T-helper 17 cell (primary cell): Measurements from ENCODE around the gene MCTP1. TPM values are rescaled to one million over a fixed set of nuclear protein-coding genes. Genes with fewer than 3 reads are reported as not detected.

Experiments used
- ATAC-seq: fragments of 150-1000 bp; cut with Tn5 transposase; 2 replicates; pipeline ENCODE4 v1.10.0; 2021; ENCODE audit warnings: mild to moderate bottlenecking, moderate library complexity
- DNase-seq, 3 donors: peaks; one replicate each; pipeline versions ENCODE4 v3.0.0 to v3.0.0-alpha.2; 2020 to 2021
- H3K9me3 ChIP-seq: one replicate; pipeline ENCODE4 v1.7.0; 2013; ENCODE audit warnings: low read length, mild to moderate bottlenecking; ENCODE audit not compliant: control insufficient read depth, poor library complexity, severe bottlenecking
- H3K27ac Mint-ChIP-seq: one replicate; pipeline ENCODE4 v1.8.0; 2022; ENCODE audit warnings: mild to moderate bottlenecking, moderate library complexity, mixed read lengths
- H3K27me3 Mint-ChIP-seq: one replicate; pipeline ENCODE4 v1.8.0; 2022; ENCODE audit warnings: mixed read lengths
- H3K36me3 Mint-ChIP-seq: one replicate; pipeline ENCODE4 v1.8.0; 2022; ENCODE audit warnings: low read depth, mixed read lengths
- H3K4me1 Mint-ChIP-seq: one replicate; pipeline ENCODE4 v1.8.0; 2022; ENCODE audit warnings: mild to moderate bottlenecking, mixed read lengths
- H3K4me3 Mint-ChIP-seq: one replicate; pipeline ENCODE4 v1.8.0; 2022; ENCODE audit warnings: mild to moderate bottlenecking, moderate library complexity, mixed read lengths
- total RNA-seq, 4 donors: library from RNA in 2 of 4; stranded (reverse) in 2 of 4; gene quantifications; one replicate each; pipeline ENCODE4 v1.2.3 and lab custom pipeline; 2022 to 2026

MCTP1 gene
- total RNA-seq, 2 donors from 2014 or later, result 2.0 to 14.8 TPM

- peaks cover 3% of the 10 kb centered on the region for H3K36me3 Mint-ChIP-seq
- H3K27me3 Mint-ChIP-seq, result peaks cover 47% of the 10 kb centered on the region
- ATAC-seq (no peak), DNase-seq (no peak)
- peaks cover 6% of the 10 kb centered on the region for H3K4me1 Mint-ChIP-seq
- H3K27ac Mint-ChIP-seq, result no peak overlapping the region
- no peak overlapping the region for H3K4me3 Mint-ChIP-seq
- H3K9me3 ChIP-seq, result no peaks in the 10 kb centered on the region
Measured at GRCh38 chr5:95280401-95281095, 4.3 kb downstream of the MCTP1 start.

DNA sequence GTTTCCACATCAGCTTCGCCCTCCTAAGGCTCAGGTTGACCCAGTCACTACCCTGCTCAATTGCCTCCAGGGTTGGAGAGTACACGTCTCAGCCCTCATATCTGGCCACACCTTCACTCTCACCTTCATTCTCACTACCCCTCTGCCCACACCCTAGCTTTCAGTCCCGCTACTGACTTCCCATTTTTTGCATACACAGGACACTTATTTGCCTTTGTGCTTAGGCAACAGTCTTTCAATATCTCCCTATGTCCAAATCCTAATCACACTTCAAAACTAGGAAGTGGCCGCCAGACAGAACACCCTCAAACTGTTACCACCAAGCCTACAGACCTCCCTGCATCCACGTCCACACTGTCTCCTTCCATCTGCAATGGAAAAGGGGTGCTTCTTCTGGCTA is 10.9 kb downstream of the MCTP1 start:
- H3K36me3 Mint-ChIP-seq, result peaks cover 3% of the 10 kb centered on the region
- H3K4me1 Mint-ChIP-seq, result no peaks in the 10 kb centered on the region
- H3K4me3 Mint-ChIP-seq, result no peak overlapping the region
- no peaks in the 10 kb centered on the region for H3K9me3 ChIP-seq
- no peak overlapping the region for H3K27ac Mint-ChIP-seq
- DNase-seq, result no peak
- no peak for ATAC-seq
- H3K27me3 Mint-ChIP-seq, result peaks cover 19% of the 10 kb centered on the region

- H3K27ac Mint-ChIP-seq, result no peak overlapping the region
- ATAC-seq (no peak), DNase-seq (no peak)
- no peak overlapping the region for H3K4me3 Mint-ChIP-seq
- H3K36me3 Mint-ChIP-seq, result peaks cover 3% of the 10 kb centered on the region
- no peaks in the 10 kb centered on the region for H3K4me1 Mint-ChIP-seq
- no peaks in the 10 kb centered on the region for H3K9me3 ChIP-seq
- peaks cover 27% of the 10 kb centered on the region for H3K27me3 Mint-ChIP-seq
Measured at GRCh38 chr5:95272316-95272929, 12.5 kb downstream of the MCTP1 start.

DNA sequence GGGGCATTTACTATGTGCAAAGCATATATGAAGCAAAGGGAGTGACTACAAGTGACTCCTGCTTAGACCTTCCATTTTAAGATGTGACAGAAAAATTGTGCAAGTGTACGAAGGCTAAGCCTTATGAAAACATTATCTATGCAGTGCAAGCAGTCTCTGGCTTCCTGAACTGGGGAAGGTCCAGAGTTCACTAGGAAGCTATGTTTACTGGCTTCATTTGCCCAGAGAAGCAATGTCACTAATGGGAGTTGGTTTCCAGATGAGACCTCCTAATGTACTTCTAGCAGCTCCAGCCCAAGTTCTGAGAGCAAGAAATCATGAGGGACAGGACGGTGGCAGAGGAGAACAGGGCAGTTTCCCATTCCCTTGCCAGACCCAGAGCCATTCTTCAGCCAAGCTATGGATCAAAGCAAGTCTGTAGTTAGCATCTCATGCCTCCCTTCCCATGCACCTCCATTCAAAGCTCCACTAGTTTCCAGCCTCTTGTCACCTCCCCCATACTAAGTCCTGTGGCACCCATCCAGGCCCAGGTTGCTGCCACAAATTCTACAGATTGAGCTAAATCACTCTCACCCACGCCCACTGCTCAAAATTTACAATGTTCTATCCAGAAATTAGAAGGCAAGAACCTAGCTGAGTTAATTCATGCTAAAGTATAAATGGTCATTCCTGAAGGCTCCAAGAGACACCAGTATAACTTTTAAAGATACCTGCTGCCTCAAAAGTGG is 21.8 kb downstream of the MCTP1 start:
- no peak for DNase-seq
- no peak for ATAC-seq
- Mint-ChIP-seq H3K27me3 (peaks cover 28% of the 10 kb centered on the region), H3K4me1 (no peaks in the 10 kb centered on the region), H3K4me3 (no peak overlapping the region), H3K36me3 (no peaks in the 10 kb centered on the region), H3K27ac (no peak overlapping the region)
- H3K9me3 ChIP-seq, result no peaks in the 10 kb centered on the region

GRCh38 chr5:95261437-95262175 is 23.3 kb downstream of the MCTP1 start:
- H3K4me1 Mint-ChIP-seq, result no peaks in the 10 kb centered on the region
- no peak overlapping the region for H3K4me3 Mint-ChIP-seq
- H3K36me3 Mint-ChIP-seq, result no peaks in the 10 kb centered on the region
- no peaks in the 10 kb centered on the region for H3K9me3 ChIP-seq
- ATAC-seq (no peak), DNase-seq (no peak)
- H3K27me3 Mint-ChIP-seq, result peaks cover 18% of the 10 kb centered on the region
- H3K27ac Mint-ChIP-seq, result no peak overlapping the region

- Mint-ChIP-seq H3K4me3 (no peak overlapping the region), H3K4me1 (no peaks in the 10 kb centered on the region), H3K27ac (no peak overlapping the region), H3K27me3 (peaks cover 6% of the 10 kb centered on the region), H3K36me3 (no peaks in the 10 kb centered on the region)
- ATAC-seq (no peak), DNase-seq (no peak)
- no peaks in the 10 kb centered on the region for H3K9me3 ChIP-seq
Measured at GRCh38 chr5:95256991-95257390, 27.9 kb downstream of the MCTP1 start.

- Mint-ChIP-seq H3K27me3 (peaks cover 6% of the 10 kb centered on the region), H3K27ac (no peak overlapping the region), H3K4me1 (no peaks in the 10 kb centered on the region), H3K36me3 (no peaks in the 10 kb centered on the region), H3K4me3 (no peak overlapping the region)
- no peak for ATAC-seq
- H3K9me3 ChIP-seq, result no peaks in the 10 kb centered on the region
- no peak for DNase-seq
Measured at GRCh38 chr5:95256446-95256845, 28.4 kb downstream of the MCTP1 start.

- Mint-ChIP-seq H3K4me3 (no peak overlapping the region), H3K36me3 (no peaks in the 10 kb centered on the region), H3K27ac (no peak overlapping the region)
Measured at GRCh38 chr5:95252801-95253200, 32.1 kb downstream of the MCTP1 start.

DNA sequence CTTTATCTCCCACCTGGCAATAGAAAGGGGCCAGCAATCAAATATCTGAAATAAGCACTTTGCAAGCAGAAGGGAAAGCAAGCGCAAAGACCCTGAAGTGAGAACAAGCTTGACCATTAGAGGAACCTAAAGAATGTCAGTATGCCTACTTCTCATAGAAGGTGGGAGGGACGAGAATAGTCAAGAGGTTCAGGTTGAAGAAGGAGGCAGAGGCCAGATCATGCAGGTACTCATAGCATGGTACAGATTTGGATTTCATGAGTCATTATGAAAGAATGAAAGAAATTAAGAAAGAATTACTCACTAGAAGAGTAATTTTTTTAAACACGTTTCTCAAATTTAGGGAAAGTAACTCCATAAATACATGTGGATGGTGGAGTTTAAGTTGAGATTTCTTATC is 33.7 kb downstream of the MCTP1 start:
- Mint-ChIP-seq H3K4me1 (no peaks in the 10 kb centered on the region), H3K36me3 (no peaks in the 10 kb centered on the region), H3K27ac (no peak overlapping the region), H3K27me3 (no peaks in the 10 kb centered on the region), H3K4me3 (no peak overlapping the region)
- DNase-seq, result no peak
- no peaks in the 10 kb centered on the region for H3K9me3 ChIP-seq
- no peak for ATAC-seq

More at GRCh38 chr5:95252801-95253200, 32.1 kb downstream of the MCTP1 start:
- H3K4me1 Mint-ChIP-seq, result no peaks in the 10 kb centered on the region
- H3K27me3 Mint-ChIP-seq, result no peaks in the 10 kb centered on the region
- DNase-seq, result no peak
- H3K9me3 ChIP-seq, result no peaks in the 10 kb centered on the region
- ATAC-seq, result no peak

DNA sequence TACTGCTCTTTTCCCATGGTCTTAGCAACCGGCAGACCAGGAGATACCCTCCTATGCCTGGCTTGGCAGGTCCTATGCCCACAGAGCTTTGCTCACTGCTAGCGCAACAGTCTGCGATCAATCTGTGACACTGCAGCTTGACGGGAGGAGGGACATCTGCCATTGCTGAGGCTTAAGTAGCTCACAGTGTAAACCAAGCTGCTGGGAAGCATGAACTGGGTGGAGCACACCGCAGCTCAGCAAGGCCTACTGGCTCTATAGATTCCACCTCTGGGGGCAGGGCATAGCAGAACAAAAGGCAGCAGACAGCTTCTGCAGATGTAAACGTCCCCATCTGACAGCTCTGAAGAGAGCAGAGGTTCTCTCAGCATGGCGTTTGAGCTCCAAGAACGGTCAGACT is 40.4 kb downstream of the MCTP1 start:
- H3K27ac Mint-ChIP-seq, result no peak overlapping the region
- H3K36me3 Mint-ChIP-seq, result no peaks in the 10 kb centered on the region
- no peak for DNase-seq
- H3K4me3 Mint-ChIP-seq, result no peak overlapping the region
- H3K9me3 ChIP-seq, result no peaks in the 10 kb centered on the region
- no peaks in the 10 kb centered on the region for H3K27me3 Mint-ChIP-seq
- no peak for ATAC-seq
- H3K4me1 Mint-ChIP-seq, result no peaks in the 10 kb centered on the region

- Mint-ChIP-seq H3K4me1 (no peaks in the 10 kb centered on the region), H3K27me3 (no peaks in the 10 kb centered on the region), H3K36me3 (no peaks in the 10 kb centered on the region), H3K4me3 (no peak overlapping the region), H3K27ac (no peak overlapping the region)
- H3K9me3 ChIP-seq, result no peaks in the 10 kb centered on the region
- ATAC-seq, result no peak
- no peak for DNase-seq
Measured at GRCh38 chr5:95241635-95242034, 43.3 kb downstream of the MCTP1 start.

DNA sequence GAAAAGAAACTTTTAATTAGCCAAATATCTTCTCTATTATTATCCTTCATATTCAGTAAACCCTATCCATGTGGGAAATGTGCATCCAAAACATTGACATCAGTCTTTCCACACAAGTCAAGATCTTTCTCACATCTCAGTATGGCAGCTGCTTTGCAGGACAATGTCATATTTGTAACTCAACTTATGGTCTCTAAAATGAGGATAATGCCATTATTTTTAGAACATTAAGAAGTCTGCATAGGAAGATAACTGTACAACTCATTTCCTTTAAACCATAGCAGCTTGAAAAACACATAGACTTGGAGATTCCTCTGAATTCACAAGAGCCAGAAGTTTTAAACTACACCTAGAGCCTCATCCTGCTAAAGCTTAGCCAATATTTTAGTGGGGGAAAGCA is 43.7 kb downstream of the MCTP1 start:
- H3K27ac Mint-ChIP-seq, result no peak overlapping the region
- no peaks in the 10 kb centered on the region for H3K27me3 Mint-ChIP-seq
- H3K4me1 Mint-ChIP-seq, result no peaks in the 10 kb centered on the region
- no peaks in the 10 kb centered on the region for H3K36me3 Mint-ChIP-seq
- ATAC-seq, result no peak
- H3K4me3 Mint-ChIP-seq, result no peak overlapping the region
- no peak for DNase-seq
- no peaks in the 10 kb centered on the region for H3K9me3 ChIP-seq
